Ovary (tissue), 3 donors: Measurements from ENCODE around the gene RNF215.

ENCODE experiments used
- CTCF ChIP-seq, 3 donors: fragments of 450-650 bp in 2 of 3; fragments of 200-600 bp in 1 of 3; IDR thresholded peaks; one replicate each; pipeline versions ENCODE4 v1.5.1 to v1.8.0; 2016 to 2022; ENCODE audit warnings: antibody characterized with exemption in 3 of 3, mild to moderate bottlenecking in 1 of 3
- EP300 ChIP-seq: sonication (generic); formaldehyde crosslinking; IDR thresholded peaks from one replicate; pipeline ENCODE4 v1.6.1; 2017; ENCODE audit warnings: antibody characterized with exemption
- POLR2A ChIP-seq: fragments of 450-650 bp; IDR thresholded peaks from one replicate; pipeline ENCODE4 v1.6.1; 2017; ENCODE audit warnings: antibody characterized with exemption, mild to moderate bottlenecking, moderate library complexity
- donor health status: DM: no; HTN: no; CAD: no.

GRCh38 chr22:30424534-30425326, 37.5 kb upstream of the RNF215 start:
- peak in 1 of 3 donors; percentile 6 for TF ChIP-seq CTCF (IDR thresholded peaks at IDR 0.05)
- no peak for TF ChIP-seq POLR2A
- TF ChIP-seq EP300 = no peak
